Esophagus squamous epithelium (tissue), 5 donors: ENCODE results near the gene MESP1. TPM values are rescaled to one million over a fixed set of nuclear protein-coding genes. Genes with fewer than 3 reads are reported as not detected.

Source experiments
- DNase-seq: peaks from one replicate; lab custom pipeline; 2025; lab: John Stamatoyannopoulos, UW
- H3K27ac ChIP-seq, 4 donors: fragments of 200-600 bp; sonication (generic); one replicate each; pipeline ENCODE4 v1.5.1; 2016 to 2019; ENCODE audit warnings: mild to moderate bottlenecking in 1 of 4
- H3K27me3 ChIP-seq, 4 donors: fragments of 200-600 bp; sonication (generic); 1 replicate in 3 of 4; 2 replicates in 1 of 4; pipeline versions ENCODE4 v1.5.1 to v1.6.0; 2017 to 2021; ENCODE audit warnings: antibody characterized with exemption in 1 of 4
- H3K36me3 ChIP-seq, 3 donors: fragments of 200-600 bp; sonication (generic); one replicate each; pipeline ENCODE4 v1.5.1; 2016 to 2019
- H3K4me1 ChIP-seq, 3 donors: fragments of 200-600 bp; sonication (generic); one replicate each; pipeline ENCODE4 v1.5.1; 2017 to 2019
- H3K4me3 ChIP-seq, 4 donors: fragments of 200-600 bp; sonication (generic); 1 replicate in 3 of 4; 2 replicates in 1 of 4; pipeline ENCODE4 v1.5.1; 2016 to 2019; ENCODE audit warnings: mild to moderate bottlenecking in 2 of 4, moderate library complexity in 1 of 4
- H3K9me3 ChIP-seq, 3 donors: fragments of 200-600 bp; sonication (generic); one replicate each; pipeline ENCODE4 v1.5.1; 2016 to 2019
- CTCF ChIP-seq, 6 experiments: fragments of 450-650 bp in 4 of 6; fragments of 200-600 bp in 2 of 6; sonication (generic) in 2 of 6; IDR thresholded peaks; one replicate each; pipeline ENCODE4 v1.5.1; 2016 to 2019; ENCODE audit warnings: antibody characterized with exemption in 6 of 6, mild to moderate bottlenecking in 4 of 6, moderate library complexity in 4 of 6
- POLR2A ChIP-seq, 4 donors: fragments of 450-650 bp; IDR thresholded peaks; one replicate each; pipeline ENCODE4 v1.6.1; 2017; ENCODE audit warnings: antibody characterized with exemption in 4 of 4, mild to moderate bottlenecking in 4 of 4, moderate library complexity in 3 of 4
- WGBS, 2 donors: methylation state at CpG; one replicate each; pipeline ENCODE4 v1.1.5; 2018; 5-methylcytosine and 5-hydroxymethylcytosine counted together
- intact Hi-C: fragments of 100-400 bp; cut with DNase I; formaldehyde crosslinking; loops from one replicate; pipeline ENCODE4 v1.15.0; 2022
- total RNA-seq, 4 donors: library from RNA; depleted of rRNA; stranded (reverse); fragments of >200 nt; gene quantifications; one replicate each; pipeline ENCODE4 v1.1.0, GENCODE V29; 2016
- donor health status: DM: yes; HTN: yes; CAD: no.

MESP1 gene
- total RNA-seq, 4 donors from 2014 or later: 0.23 to 0.42 TPM; not detected in 2

GRCh38 chr15:89768071-89768500 is 17.0 kb upstream of the MESP1 start:
- Histone ChIP-seq H3K9me3 (no peaks in the 10 kb centered on the region), H3K4me1 (peaks cover 0 to 27% (median 0%) of the 10 kb centered on the region in 3 donors), H3K27ac (no peak overlapping the region), H3K27me3 (no peaks in the 10 kb centered on the region), H3K36me3 (no peaks in the 10 kb centered on the region), H3K4me3 (no peak overlapping the region)
- intact Hi-C loops: loop anchor here (10.0 kb wide), 1 partner anchor 317 kb away; no protein-coding TSS in a partner anchor
- 48 to 77% methylated on average over 4 to 6 of the region's 7 CpGs for WGBS, 2 donors
- TF ChIP-seq CTCF (IDR thresholded peaks at IDR 0.05) (no peak), POLR2A (IDR thresholded peaks at IDR 0.05) (no peak)
- no peak for DNase-seq

- intact Hi-C loops: loop anchor here (10.0 kb wide), 1 partner anchor 317 kb away; no protein-coding TSS in a partner anchor
- Histone ChIP-seq H3K27me3 (no peaks in the 10 kb centered on the region), H3K36me3 (no peaks in the 10 kb centered on the region), H3K4me1 (peaks cover 0 to 22% (median 0%) of the 10 kb centered on the region in 3 donors), H3K4me3 (no peak overlapping the region), H3K27ac (no peak overlapping the region), H3K9me3 (no peaks in the 10 kb centered on the region)
- TF ChIP-seq CTCF (IDR thresholded peaks at IDR 0.05) (no peak), POLR2A (IDR thresholded peaks at IDR 0.05) (no peak)
- no peak for DNase-seq
- WGBS, 2 donors: 54 to 100% methylated on average over 2 to 3 of the region's 8 CpGs
Measured at GRCh38 chr15:89767411-89767915, 16.4 kb upstream of the MESP1 start.

- TF ChIP-seq CTCF (IDR thresholded peaks at IDR 0.05): no peak
- TF ChIP-seq POLR2A (IDR thresholded peaks at IDR 0.05): no peak
- H3K27ac ChIP-seq: no peak overlapping the region
- WGBS, 2 donors: 67 to 77% methylated on average over 7 of the region's 16 CpGs
Measured at GRCh38 chr15:89766357-89767311, 15.6 kb upstream of the MESP1 start.

GRCh38 chr15:89765694-89766093 is 14.6 kb upstream of the MESP1 start:
- TF ChIP-seq POLR2A (IDR thresholded peaks at IDR 0.05): no peak
- TF ChIP-seq CTCF (IDR thresholded peaks at IDR 0.05): no peak

More at GRCh38 chr15:89766357-89767311, 15.6 kb upstream of the MESP1 start:
- no peaks in the 10 kb centered on the region for H3K27me3 ChIP-seq
- no peaks in the 10 kb centered on the region for H3K36me3 ChIP-seq
- no peaks in the 10 kb centered on the region for H3K9me3 ChIP-seq
- H3K4me1 ChIP-seq: peaks cover 0 to 28% (median 3%) of the 10 kb centered on the region in 3 donors
- intact Hi-C loops: loop anchor here (10.0 kb wide), 1 partner anchor 318 kb away; no protein-coding TSS in a partner anchor
- no peak overlapping the region for H3K4me3 ChIP-seq
- DNase-seq: no peak

More at GRCh38 chr15:89765694-89766093, 14.6 kb upstream of the MESP1 start:
- intact Hi-C loops: loop anchor here (10.0 kb wide), 1 partner anchor 319 kb away; no protein-coding TSS in a partner anchor
- no peak overlapping the region for H3K4me3 ChIP-seq
- H3K27ac ChIP-seq: no peak overlapping the region
- H3K27me3 ChIP-seq: no peaks in the 10 kb centered on the region
- H3K4me1 ChIP-seq: peaks cover 0 to 37% (median 3%) of the 10 kb centered on the region in 3 donors
- no peaks in the 10 kb centered on the region for H3K9me3 ChIP-seq
- DNase-seq: no peak
- no peaks in the 10 kb centered on the region for H3K36me3 ChIP-seq
- WGBS, 2 donors: 0 to 38% methylated on average over 1 of the region's 1 CpG
